IMR-90 (cell line): ENCODE data around the gene SLC25A34. TPM values are rescaled to one million over a fixed set of nuclear protein-coding genes. Genes with fewer than 3 reads are reported as not detected.
A peak's percentile ranks its signal among the peaks of the same experiment; 100 is the strongest.

ENCODE experiments used
- ATAC-seq: fragments of 200-7000 bp; cut with Tn5 transposase; 2 replicates; pipeline ENCODE4 v1.9.1; 2020; ENCODE audit warnings: low read depth, mild to moderate bottlenecking, moderate library complexity
- BruUV-seq: library from RNA; stranded (reverse); fragments of 400-500 nt; replicated peaks from 2 replicates; lab custom pipeline; 2021; lab: Mats Ljungman, UMichigan
- CTCF ChIA-PET: fragments of 300-600 bp; formaldehyde crosslinking; extraction: SDS; loops from one replicate; lab custom pipeline; 2021; ENCODE audit warnings: antibody characterized with exemption; lab: Yijun Ruan, JAX
- POLR2A ChIA-PET: fragments of 300-600 bp; sonication (Branson Sonifier 250); formaldehyde crosslinking; loops from one replicate; lab custom pipeline; 2022; ENCODE audit warnings: antibody characterized with exemption; ENCODE audit not compliant: unreplicated experiment; lab: Charles Lee
- DNase-seq: peaks from one replicate; pipeline ENCODE4 v3.0.0; 2013
- H2AFZ ChIP-seq: replicated peaks from 2 replicates; pipeline ENCODE3; 2013; ENCODE audit warnings: low read length, mild to moderate bottlenecking; ENCODE audit not compliant: poor library complexity
- H2AK5ac ChIP-seq: 2 replicates; pipeline ENCODE4 v1.6.1; 2013; ENCODE audit warnings: low read depth, low read length, inconsistent platforms
- H2AK9ac ChIP-seq: replicated peaks from 2 replicates; pipeline ENCODE3; 2013; ENCODE audit warnings: mild to moderate bottlenecking, low read depth, low read length, moderate library complexity; ENCODE audit not compliant: poor library complexity
- H2BK120ac ChIP-seq: 2 replicates; pipeline ENCODE4 v1.6.1; 2013; ENCODE audit warnings: low read depth, low read length, inconsistent platforms
- H2BK15ac ChIP-seq: 3 replicates; pipeline ENCODE4 v1.6.1; 2013; ENCODE audit warnings: low read depth, low read length, inconsistent platforms
- H2BK20ac ChIP-seq: 2 replicates; pipeline ENCODE4 v1.6.1; 2013; ENCODE audit warnings: low read depth, mild to moderate bottlenecking, inconsistent platforms, low read length, moderate library complexity
- H2BK5ac ChIP-seq: 2 replicates; pipeline ENCODE4 v1.6.1; 2013; ENCODE audit warnings: mild to moderate bottlenecking, low read depth, low read length, inconsistent platforms; ENCODE audit not compliant: poor library complexity, severe bottlenecking
- H3K14ac ChIP-seq: replicated peaks from 2 replicates; pipeline ENCODE4 v1.6.1; 2013; ENCODE audit warnings: low read depth, low read length, inconsistent platforms
- H3K18ac ChIP-seq: 2 replicates; pipeline ENCODE4 v1.6.1; 2013; ENCODE audit warnings: low read depth, low read length, control low read depth
- H3K23ac ChIP-seq: 2 replicates; pipeline ENCODE4 v1.6.1; 2013; ENCODE audit warnings: low read depth, low read length, inconsistent platforms
- H3K27ac ChIP-seq: 2 replicates; pipeline ENCODE4 v1.5.1; 2013; ENCODE audit warnings: mild to moderate bottlenecking, control low read depth, low read length; ENCODE audit not compliant: insufficient read depth
- H3K27me3 ChIP-seq: 2 replicates; pipeline ENCODE4 v1.6.1; 2013; ENCODE audit warnings: low read length; ENCODE audit not compliant: control insufficient read depth, insufficient read depth
- H3K36me3 ChIP-seq: 2 replicates; pipeline ENCODE4 v1.6.1; 2013; ENCODE audit warnings: low read length, mixed read lengths; ENCODE audit not compliant: control insufficient read depth, insufficient read depth
- H3K4ac ChIP-seq: 2 replicates; pipeline ENCODE4 v1.6.1; 2013; ENCODE audit warnings: low read depth, low read length, inconsistent platforms
- H3K4me1 ChIP-seq: 2 replicates; pipeline ENCODE4 v1.6.1; 2013; ENCODE audit warnings: low read length, mixed read lengths; ENCODE audit not compliant: control insufficient read depth, insufficient read depth
- H3K4me2 ChIP-seq: 2 replicates; pipeline ENCODE4 v1.6.1; 2013; ENCODE audit warnings: low read depth, mild to moderate bottlenecking, control low read depth, low read length, moderate library complexity
- H3K4me3 ChIP-seq: 2 replicates; pipeline ENCODE4 v1.5.1; 2013; ENCODE audit warnings: low read depth, mild to moderate bottlenecking, control low read depth, low read length, moderate library complexity; ENCODE audit not compliant: insufficient read depth
- H3K56ac ChIP-seq: 2 replicates; pipeline ENCODE4 v1.6.1; 2013; ENCODE audit warnings: low read length, inconsistent platforms; ENCODE audit not compliant: insufficient read depth; ENCODE audit errors: extremely low read depth
- H3K79me1 ChIP-seq, 2 experiments: 2 replicates each; pipeline ENCODE4 v1.6.1; 2013; ENCODE audit warnings: low read length in 2 of 2, inconsistent platforms in 1 of 2, low read depth in 1 of 2
- H3K9ac ChIP-seq: 2 replicates; pipeline ENCODE4 v1.6.1; 2013; ENCODE audit warnings: low read depth, low read length, control low read depth
- H3K9me1 ChIP-seq: 2 replicates; pipeline ENCODE4 v1.6.1; 2013; ENCODE audit warnings: low read length, inconsistent platforms; ENCODE audit not compliant: insufficient read depth
- H3K9me3 ChIP-seq: 2 replicates; pipeline ENCODE4 v1.6.1; 2013; ENCODE audit warnings: low read length; ENCODE audit not compliant: control insufficient read depth, insufficient read depth
- H4K20me1 ChIP-seq: 2 replicates; pipeline ENCODE4 v1.6.1; 2013; ENCODE audit warnings: low read length, inconsistent platforms; ENCODE audit not compliant: insufficient read depth
- H4K5ac ChIP-seq: 2 replicates; pipeline ENCODE4 v1.6.1; 2013; ENCODE audit warnings: mild to moderate bottlenecking, low read depth, low read length, control low read depth
- H4K8ac ChIP-seq, 2 experiments: 2 replicates each; pipeline ENCODE4 v1.6.1; 2013; ENCODE audit warnings: low read depth in 2 of 2, low read length in 2 of 2, control low read depth in 1 of 2, inconsistent platforms in 1 of 2
- H4K91ac ChIP-seq: 2 replicates; pipeline ENCODE4 v1.6.1; 2013; ENCODE audit warnings: low read depth, low read length, inconsistent platforms; ENCODE audit not compliant: insufficient read depth
- BHLHE40 ChIP-seq: fragments of 150-350 bp; IDR thresholded peaks from 2 replicates; pipeline ENCODE4 v1.6.1; 2016; ENCODE audit warnings: mild to moderate bottlenecking, low read depth, low read length
- CHD1 ChIP-seq: IDR thresholded peaks from 2 replicates; pipeline ENCODE4 v1.6.1; 2012; ENCODE audit warnings: low read depth, low read length, improper control_type of control experiment
- MAFK ChIP-seq: IDR thresholded peaks from 2 replicates; pipeline ENCODE4 v1.6.1; 2012; ENCODE audit warnings: low read depth, low read length, improper control_type of control experiment
- MAZ ChIP-seq: IDR thresholded peaks from 2 replicates; pipeline ENCODE4 v1.6.1; 2012; ENCODE audit warnings: low read depth, mild to moderate bottlenecking, low read length, improper control_type of control experiment, moderate library complexity, borderline replicate concordance
- MXI1 ChIP-seq: IDR thresholded peaks from 2 replicates; pipeline ENCODE4 v1.6.1; 2012; ENCODE audit warnings: low read depth, mild to moderate bottlenecking, low read length, moderate library complexity, borderline replicate concordance
- RAD21 ChIP-seq: IDR thresholded peaks from 2 replicates; pipeline ENCODE4 v1.6.1; 2012; ENCODE audit warnings: low read length, improper control_type of control experiment
- RFX5 ChIP-seq: IDR thresholded peaks from 2 replicates; pipeline ENCODE4 v1.8.0; 2012; ENCODE audit warnings: low read depth, mild to moderate bottlenecking, low read length, moderate library complexity
- WGBS, 2 experiments: methylation state at CpG; one replicate each; pipeline versions ENCODE4 v1.1.5 to v1.1.7; 2013; ENCODE audit warnings: missing lambda C conversion rate in 2 of 2; ENCODE audit not compliant: insufficient read length in 1 of 2; ENCODE audit errors: extremely low coverage in 2 of 2; 5-methylcytosine and 5-hydroxymethylcytosine counted together
- dilution Hi-C: fragments of 300-500 bp; cut with HindIII; formaldehyde crosslinking; loops from one replicate; pipeline ENCODE4 v1.14.3; 2018; ENCODE audit warnings: low sequenced_read_pairs; ENCODE audit not compliant: unreplicated experiment
- in situ Hi-C: fragments of 300-500 bp; cut with MboI; formaldehyde crosslinking; loops from 3 replicates; pipeline ENCODE4 v1.14.3; 2019; ENCODE audit warnings: low sequenced_read_pairs, inconsistent platforms, mixed read lengths
- intact Hi-C: fragments of 100-400 bp; cut with micrococcal nuclease; formaldehyde crosslinking; loops from 2 replicates; pipeline ENCODE4 v1.10.0; 2022
- polyA plus RNA-seq, 3 experiments: library from polyadenylated mRNA; depleted of rRNA; stranded (reverse); fragments of >200 nt; gene quantifications; 2 replicates each; pipeline ENCODE4 v1.2.3, GENCODE V29; 2012; ENCODE audit warnings: low replicate concordance in 1 of 3
- total RNA-seq: library from RNA; depleted of rRNA; stranded (reverse); fragments of >200 nt; gene quantifications from 2 replicates; pipeline ENCODE4 v1.2.3, GENCODE V29; 2012
- TF ChIP-seq, protein P1 (sequence below): fragments of 150-350 bp; IDR thresholded peaks from 2 replicates; pipeline ENCODE4 v1.6.1; 2016; ENCODE audit warnings: low read depth, mild to moderate bottlenecking, low read length, moderate library complexity, borderline replicate concordance
- TF ChIP-seq, protein P2 (sequence below): fragments of 150-350 bp; IDR thresholded peaks from 2 replicates; pipeline ENCODE4 v1.6.1; 2017; ENCODE audit warnings: mild to moderate bottlenecking, antibody characterized with exemption, low read length, low read depth
- TF ChIP-seq, protein P3 (sequence below): conservative IDR thresholded peaks from 2 replicates; pipeline ENCODE4 v1.5.1; 2012; ENCODE audit warnings: mild to moderate bottlenecking, low read depth, low read length, improper control_type of control experiment

The SLC25A34 gene
- total and polyA plus RNA-seq, 2 of the 4 experiments (the other 2 are of a cell fraction): under 0.01 to 0.72 TPM

DNA sequence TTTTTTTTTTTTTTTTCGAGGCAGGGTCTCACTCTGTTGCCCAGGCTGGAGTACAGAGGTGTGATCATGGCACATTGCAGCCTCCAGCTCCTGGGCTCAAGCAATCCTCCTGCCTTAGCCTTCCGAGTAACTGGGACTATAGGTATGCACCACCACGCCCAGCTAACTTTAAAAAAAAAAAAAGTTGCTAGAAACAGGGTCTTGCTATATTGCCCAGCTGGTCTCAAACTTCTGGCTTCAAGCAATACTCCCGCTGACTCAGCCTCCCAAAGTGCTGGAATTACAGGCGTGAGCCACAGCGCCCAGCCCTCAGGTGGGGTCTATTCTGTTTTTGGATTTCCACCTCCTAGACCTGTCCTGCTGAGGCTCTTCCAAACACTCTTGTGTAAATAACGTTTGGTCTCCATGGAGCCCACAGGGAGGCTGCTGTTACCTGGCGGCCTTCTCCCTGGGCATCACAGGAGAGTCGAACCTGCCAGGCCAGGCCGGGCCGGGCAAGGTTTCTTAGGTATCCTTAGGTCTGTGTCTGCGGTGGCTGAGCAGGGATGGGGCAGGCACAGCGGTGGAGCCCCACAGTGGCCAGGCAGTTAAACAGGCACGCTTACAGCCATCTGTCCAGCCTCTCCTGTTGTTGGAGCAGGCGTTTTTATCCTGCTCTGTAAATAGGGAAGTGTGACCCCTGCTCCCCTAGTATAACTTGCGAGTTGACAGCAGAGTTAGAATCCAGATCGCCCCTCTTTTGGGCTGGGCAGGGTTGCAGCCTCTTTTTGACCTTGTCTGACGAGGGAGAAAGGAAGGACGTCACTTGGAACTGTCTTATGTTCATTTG, 33.1 kb upstream of the SLC25A34 start:
- no peak overlapping the region for H2AK5ac ChIP-seq
- peaks cover 4% of the 10 kb centered on the region; the same call in 1 of the 2 replicates for H3K36me3 ChIP-seq
- H2BK20ac ChIP-seq: no peak overlapping the region
- dilution Hi-C loops: no loop called here
- peak overlapping the region; percentile 67 for H2AK9ac ChIP-seq
- H3K27me3 ChIP-seq: no peaks in the 10 kb centered on the region
- TF ChIP-seq, protein P1, sequence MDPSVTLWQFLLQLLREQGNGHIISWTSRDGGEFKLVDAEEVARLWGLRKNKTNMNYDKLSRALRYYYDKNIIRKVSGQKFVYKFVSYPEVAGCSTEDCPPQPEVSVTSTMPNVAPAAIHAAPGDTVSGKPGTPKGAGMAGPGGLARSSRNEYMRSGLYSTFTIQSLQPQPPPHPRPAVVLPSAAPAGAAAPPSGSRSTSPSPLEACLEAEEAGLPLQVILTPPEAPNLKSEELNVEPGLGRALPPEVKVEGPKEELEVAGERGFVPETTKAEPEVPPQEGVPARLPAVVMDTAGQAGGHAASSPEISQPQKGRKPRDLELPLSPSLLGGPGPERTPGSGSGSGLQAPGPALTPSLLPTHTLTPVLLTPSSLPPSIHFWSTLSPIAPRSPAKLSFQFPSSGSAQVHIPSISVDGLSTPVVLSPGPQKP: no peak
- TF ChIP-seq, protein P2, sequence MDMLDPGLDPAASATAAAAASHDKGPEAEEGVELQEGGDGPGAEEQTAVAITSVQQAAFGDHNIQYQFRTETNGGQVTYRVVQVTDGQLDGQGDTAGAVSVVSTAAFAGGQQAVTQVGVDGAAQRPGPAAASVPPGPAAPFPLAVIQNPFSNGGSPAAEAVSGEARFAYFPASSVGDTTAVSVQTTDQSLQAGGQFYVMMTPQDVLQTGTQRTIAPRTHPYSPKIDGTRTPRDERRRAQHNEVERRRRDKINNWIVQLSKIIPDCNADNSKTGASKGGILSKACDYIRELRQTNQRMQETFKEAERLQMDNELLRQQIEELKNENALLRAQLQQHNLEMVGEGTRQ: no peak
- TF ChIP-seq RAD21 (peak; percentile 42), MAFK (no peak), MAZ (no peak), BHLHE40 (no peak), RFX5 (no peak), CHD1 (no peak), MXI1 (no peak)
- TF ChIP-seq, protein P3, sequence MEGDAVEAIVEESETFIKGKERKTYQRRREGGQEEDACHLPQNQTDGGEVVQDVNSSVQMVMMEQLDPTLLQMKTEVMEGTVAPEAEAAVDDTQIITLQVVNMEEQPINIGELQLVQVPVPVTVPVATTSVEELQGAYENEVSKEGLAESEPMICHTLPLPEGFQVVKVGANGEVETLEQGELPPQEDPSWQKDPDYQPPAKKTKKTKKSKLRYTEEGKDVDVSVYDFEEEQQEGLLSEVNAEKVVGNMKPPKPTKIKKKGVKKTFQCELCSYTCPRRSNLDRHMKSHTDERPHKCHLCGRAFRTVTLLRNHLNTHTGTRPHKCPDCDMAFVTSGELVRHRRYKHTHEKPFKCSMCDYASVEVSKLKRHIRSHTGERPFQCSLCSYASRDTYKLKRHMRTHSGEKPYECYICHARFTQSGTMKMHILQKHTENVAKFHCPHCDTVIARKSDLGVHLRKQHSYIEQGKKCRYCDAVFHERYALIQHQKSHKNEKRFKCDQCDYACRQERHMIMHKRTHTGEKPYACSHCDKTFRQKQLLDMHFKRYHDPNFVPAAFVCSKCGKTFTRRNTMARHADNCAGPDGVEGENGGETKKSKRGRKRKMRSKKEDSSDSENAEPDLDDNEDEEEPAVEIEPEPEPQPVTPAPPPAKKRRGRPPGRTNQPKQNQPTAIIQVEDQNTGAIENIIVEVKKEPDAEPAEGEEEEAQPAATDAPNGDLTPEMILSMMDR: peak; percentile 33; the same call in 1 of the 2 replicates
- peak; percentile 60 for ATAC-seq
- intact Hi-C loops: loop anchor here (5.0 kb wide), 2 partner anchors 86 to 106 kb away; partner anchors contain the start of gene DDI2
- H3K4me2 ChIP-seq: peak overlapping the region; percentile 18
- peaks cover 10% of the 10 kb centered on the region for H3K9me1 ChIP-seq
- DNase-seq: peak; percentile 29
- 0 out of 2 replicates have a peak overlapping the region, but pooled peaks have one; percentile 0 for H3K23ac ChIP-seq
- ChIA-PET CTCF (no interaction called here), POLR2A (no interaction called here)
- H4K5ac ChIP-seq: 0 out of 2 replicates have a peak overlapping the region, but pooled peaks have one; percentile 2
- H2BK5ac ChIP-seq: peak overlapping the region; percentile 14
- no peak overlapping the region for H3K4me3 ChIP-seq
- BruUV-seq: no TSS peak
- H2BK15ac ChIP-seq: no peak overlapping the region
- WGBS, 2 experiments: 97% methylated on average over 5 of the region's 19 CpGs; no CpG with 5 or more reads in 1 of the 2 experiments
- H3K27ac ChIP-seq: peak overlapping the region; percentile 59; the same call in 1 of the 2 replicates
- peak overlapping the region; percentile 50 for H2AFZ ChIP-seq
- no peak overlapping the region for H4K91ac ChIP-seq
- H4K8ac ChIP-seq: peak overlapping the region in 1 of 2 experiments; percentile 91; a peak in 1 of 4 replicates
- H3K4me1 ChIP-seq: peaks cover 16% of the 10 kb centered on the region; the same call in 1 of the 2 replicates
- H3K9me3 ChIP-seq: no peaks in the 10 kb centered on the region
- H3K79me1 ChIP-seq: peaks cover 42 to 71% of the 10 kb centered on the region in 2 experiments
- peaks cover 28% of the 10 kb centered on the region for H4K20me1 ChIP-seq
- H3K9ac ChIP-seq: peak overlapping the region; percentile 5; the same call in 1 of the 2 replicates
- peak overlapping the region; percentile 12; the same call in 1 of the 2 replicates for H3K14ac ChIP-seq
- no peak overlapping the region for H3K56ac ChIP-seq
- in situ Hi-C loops: no loop called here
- peak overlapping the region; percentile 3; the same call in 1 of the 2 replicates for H3K18ac ChIP-seq
- peak overlapping the region; percentile 56 for H3K4ac ChIP-seq
- peak overlapping the region; percentile 0 for H2BK120ac ChIP-seq
